Pulmonary artery endothelial cell (primary cell): ENCODE data around the gene AAGAB. TPM values are rescaled to one million over a fixed set of nuclear protein-coding genes. Genes with fewer than 3 reads are reported as not detected.

Source experiments
- DNase-seq: peaks from one replicate; pipeline ENCODE4 v3.0.0-alpha.2; 2011; ENCODE audit warnings: low read depth, low spot score
- total RNA-seq: library from RNA; depleted of rRNA; stranded (reverse); fragments of >200 nt; gene quantifications from 2 replicates; pipeline ENCODE4 v1.2.3, GENCODE V29; 2014

AAGAB gene
- total RNA-seq, 1 donor from 2014 or later = 51.1 TPM

DNA sequence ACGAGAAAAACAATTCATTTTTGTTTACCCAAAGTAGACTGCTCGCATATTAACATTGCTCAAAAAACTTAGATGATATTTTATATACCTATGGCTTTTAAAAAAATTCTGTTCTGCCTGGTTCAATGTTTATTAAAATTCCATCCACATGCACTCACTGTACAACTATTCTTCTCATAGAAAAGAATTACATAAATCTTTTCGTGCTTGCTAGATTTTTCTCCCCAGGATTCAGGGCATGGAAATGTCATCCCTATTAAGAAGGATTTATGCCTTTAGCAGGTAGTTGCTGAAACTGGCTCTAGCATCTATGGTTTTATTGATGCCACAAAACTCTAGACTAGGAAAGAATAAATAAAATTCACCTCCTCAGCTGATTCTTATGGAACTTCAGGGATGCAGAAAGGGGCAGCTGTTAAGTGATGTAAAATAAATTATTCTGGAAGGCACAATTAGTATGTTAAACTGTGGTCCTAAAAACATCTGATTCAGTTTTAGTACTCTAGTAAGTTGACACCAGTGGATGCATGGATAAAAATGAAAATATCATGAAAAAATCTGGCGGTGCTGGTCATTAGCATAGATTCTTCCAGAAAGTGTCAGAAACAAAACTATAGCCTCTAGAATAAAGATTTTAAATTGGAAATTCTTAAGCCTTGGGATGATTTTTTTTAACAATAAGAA is 41.6 kb downstream of the AAGAB start:
- no peak for DNase-seq

- no peak for DNase-seq
These were observed 43.8 kb downstream of the AAGAB start for GRCh38 chr15:67210555-67211168.

- no peak for DNase-seq
These were observed 46.1 kb downstream of the AAGAB start for GRCh38 chr15:67208396-67208795.

DNA sequence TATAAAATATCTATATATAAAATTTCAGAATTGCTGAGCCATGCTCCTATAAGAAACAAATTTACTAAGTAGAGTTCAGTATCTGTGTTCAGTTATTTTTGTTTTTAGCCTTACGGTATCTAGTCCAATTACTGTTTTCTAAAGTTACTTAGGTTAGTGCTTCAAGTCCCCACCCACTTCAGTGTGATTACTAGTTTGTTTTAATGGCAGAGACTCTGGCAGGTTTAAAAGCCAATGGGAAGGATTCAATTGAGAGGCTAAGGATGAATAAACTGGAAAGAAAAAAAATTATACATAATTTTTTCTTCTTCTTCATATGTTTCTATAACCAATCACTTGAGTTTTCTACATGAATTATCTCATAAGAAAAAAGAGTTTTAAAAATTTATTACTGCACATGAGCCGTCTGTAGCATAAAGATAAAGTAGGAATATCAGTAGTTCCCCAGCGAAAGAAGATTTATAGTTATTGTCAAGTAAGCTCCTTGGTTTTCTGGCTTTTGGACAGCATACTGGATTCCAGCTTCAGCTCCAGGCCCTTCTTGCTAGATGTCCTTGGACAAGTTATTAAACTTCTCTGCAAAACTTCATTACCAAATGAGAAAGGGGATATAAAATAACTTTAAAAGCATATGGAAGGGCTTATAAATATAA is 46.8 kb downstream of the AAGAB start:
- no peak for DNase-seq

DNA sequence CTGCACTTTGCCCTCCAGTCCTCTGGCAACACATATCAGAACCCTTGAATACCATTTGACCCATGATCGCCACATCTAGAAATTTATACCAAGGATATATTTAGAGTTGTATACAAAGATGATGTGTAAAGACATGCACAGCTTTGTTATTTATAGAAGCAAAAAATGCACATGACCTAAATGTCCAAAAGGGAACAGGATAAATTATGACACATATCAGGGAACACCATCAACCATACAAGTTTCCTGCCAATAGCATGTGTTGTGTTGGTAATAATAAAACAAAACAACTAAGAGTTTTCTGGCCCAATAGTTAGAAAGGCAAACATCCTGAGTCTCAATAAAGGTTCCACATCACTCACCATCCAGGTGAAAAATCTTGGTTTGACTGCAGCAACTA is 51.5 kb downstream of the AAGAB start:
- DNase-seq = no peak

DNA sequence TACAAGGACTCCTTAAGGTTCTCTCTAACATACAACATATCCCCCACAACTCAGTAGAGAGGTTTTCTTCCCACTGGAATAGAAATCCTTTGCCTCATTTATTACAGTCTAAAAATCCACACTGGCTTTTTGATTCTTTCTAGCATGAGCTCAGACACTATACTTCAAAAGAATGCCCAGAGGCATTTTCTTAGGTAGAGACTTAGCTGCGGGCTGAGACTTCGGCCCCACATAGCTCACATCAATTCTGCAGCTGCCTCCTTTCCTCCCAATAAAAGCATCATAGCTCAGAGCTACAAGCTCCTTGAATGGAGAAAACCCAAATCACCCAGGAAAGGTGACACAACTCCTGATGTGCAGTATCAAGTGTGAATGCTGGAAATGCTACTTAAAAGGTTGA is 52.4 kb downstream of the AAGAB start:
- DNase-seq = no peak

- DNase-seq = no peak
These were observed 53.3 kb downstream of the AAGAB start for GRCh38 chr15:67201136-67201535.

GRCh38 chr15:67199881-67200763 is 54.3 kb downstream of the AAGAB start:
- no peak for DNase-seq

DNA sequence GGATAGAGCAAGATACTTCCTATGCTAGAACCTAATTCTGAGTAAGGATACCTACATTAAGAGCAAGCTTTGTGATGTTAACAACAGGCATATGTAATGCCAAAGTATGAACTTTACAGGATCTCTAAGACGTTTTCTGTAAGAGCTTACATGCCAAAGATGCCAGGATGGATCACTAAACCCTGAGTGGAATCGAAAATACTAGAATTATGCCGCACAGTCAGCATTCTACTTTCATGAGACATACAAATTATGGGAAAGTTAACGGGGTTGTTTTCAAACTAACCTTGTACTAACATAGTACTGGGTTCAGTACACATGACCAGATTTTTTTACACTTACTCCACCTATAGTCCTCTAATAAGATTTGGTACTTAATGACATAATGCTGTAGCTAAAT is 55.1 kb downstream of the AAGAB start:
- no peak for DNase-seq

DNA sequence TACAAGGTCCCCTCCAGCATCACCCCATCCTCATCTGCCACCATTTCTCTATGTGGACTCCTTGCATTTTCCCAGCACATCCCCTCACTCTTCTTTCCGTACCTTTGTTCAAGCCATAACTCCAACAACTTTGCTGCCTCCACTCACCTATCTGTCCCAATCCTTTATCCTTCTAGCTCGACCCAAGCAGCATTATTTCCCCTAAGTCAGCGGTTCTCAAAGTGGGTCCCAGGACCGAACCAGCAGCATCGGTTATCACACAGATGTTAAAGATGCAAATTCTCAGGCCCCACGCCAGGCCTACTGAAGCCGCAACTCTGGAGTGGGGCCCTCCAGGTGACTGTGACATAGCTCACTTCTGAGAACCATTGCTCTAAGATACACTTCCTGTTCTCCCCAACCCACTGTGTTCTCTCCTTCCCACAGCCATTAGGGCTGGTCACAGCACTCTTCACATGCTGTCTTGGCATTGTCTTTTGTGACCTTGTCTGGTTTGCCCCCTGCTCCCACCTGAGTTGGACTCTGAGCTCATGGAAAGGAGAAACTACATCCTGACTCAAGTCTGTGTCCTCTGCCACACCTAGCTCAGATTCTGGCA is 56.2 kb downstream of the AAGAB start:
- no peak for DNase-seq

DNA sequence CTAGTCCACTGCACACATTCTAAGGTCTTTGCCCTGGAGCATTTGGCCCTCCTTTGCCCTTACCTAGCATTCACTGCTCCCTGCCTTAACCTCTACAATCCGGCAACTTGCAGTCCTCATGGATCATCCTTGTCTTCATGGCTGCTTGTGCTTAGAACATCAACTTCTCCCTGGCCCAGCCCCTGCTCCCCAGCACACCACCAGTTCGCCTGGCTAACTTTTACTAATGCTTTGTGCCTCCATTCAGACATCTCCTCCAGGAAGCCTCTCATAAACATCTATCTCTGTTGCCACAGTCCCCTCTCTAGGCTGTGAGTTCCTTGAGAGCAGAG is 57.1 kb downstream of the AAGAB start:
- no peak for DNase-seq

- no peak for DNase-seq
These were observed 57.6 kb downstream of the AAGAB start for GRCh38 chr15:67196672-67197363.

- DNase-seq = no peak
These were observed 58.2 kb downstream of the AAGAB start for GRCh38 chr15:67196222-67196621.

- no peak for DNase-seq
These were observed 59.2 kb downstream of the AAGAB start for GRCh38 chr15:67195305-67195704.

GRCh38 chr15:67194171-67195114 is 60.0 kb downstream of the AAGAB start:
- no peak for DNase-seq

DNA sequence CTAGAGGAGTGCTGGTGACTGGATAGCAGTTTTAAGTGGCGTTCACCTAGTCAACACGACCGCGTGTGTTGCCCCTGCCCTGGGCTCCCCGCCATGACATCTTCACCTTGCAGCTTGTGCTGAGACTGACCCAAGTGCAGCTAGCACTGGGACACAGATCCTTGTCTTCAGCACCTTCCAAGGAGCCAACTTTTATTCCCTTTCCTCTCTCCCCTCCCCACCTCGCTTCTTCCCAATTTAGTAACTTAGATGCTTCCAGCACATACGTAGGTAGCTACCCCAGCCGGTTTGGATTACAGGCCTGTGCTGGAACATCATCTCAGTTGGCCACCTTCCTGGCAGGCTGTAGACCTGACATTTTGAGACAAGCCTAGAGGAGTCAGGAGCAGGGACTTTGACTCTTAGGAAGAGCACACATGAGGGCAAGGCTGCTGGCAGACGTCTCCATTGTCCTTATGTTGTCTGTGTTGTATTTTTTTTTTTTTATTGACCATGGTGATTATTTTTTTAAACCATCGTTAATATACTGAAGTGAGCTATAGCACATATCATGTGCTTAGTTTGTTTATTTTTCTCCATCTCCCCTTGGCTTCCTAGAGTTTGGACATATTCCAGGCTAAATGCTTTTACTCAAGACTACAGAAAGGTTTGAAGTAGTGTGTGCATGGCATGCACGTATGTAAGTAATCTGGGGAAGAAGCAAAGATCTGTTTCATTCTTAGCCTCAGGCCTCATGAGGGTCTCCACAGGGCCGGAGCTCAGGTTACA is 61.1 kb downstream of the AAGAB start:
- no peak for DNase-seq

DNA sequence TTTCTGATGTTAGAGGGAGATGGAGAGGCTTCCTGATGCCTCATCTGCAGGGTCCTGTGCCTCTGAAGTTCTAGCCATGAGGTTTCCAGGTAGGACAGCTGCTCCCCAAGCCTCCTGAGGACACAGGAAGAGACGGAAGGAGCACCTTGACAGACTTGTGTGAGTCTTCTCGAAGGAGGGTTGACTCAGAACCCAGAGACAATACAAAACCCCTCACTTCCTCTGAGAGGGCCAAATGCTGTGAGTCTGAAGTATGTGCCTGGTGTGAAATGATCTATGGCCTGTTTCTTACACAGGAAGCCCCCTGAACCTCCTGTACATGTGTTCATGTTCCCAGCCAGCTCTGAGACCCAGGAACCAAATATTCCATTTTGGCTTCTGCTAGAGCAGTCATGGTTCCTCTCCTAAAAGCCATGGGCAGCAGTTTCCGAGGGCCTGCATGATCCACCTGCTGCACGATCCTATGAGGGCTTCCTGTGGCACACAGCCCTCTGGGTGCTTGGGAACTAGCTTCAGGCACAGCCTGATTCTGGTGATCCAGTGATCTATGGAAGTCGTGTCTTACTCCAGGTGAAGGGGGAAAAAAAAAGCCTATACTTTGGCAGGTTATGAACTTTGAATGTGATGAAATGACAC is 62.2 kb downstream of the AAGAB start:
- DNase-seq = no peak

DNA sequence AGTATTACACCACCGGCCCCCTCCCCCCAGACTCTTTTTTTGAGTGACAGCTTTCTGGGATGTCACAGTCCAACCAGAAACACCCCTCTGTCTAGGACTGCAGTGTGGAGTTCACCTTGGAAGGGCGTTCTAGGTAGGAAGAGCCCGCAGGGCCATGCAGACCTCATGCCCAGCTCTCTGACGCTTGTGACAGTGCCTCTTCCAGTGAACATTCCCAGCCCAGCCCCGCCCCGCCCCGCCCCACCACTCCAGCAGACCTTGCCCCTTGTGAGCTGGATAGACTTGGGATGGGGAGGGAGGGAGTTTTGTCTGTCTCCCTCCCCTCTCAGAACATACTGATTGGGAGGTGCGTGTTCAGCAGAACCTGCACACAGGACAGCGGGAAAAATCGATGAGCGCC is 63.6 kb downstream of the AAGAB start:
- DNase-seq = no peak

- DNase-seq = no peak
These were observed 64.1 kb downstream of the AAGAB start for GRCh38 chr15:67190326-67190725.
